HG03354 (cell line): ENCODE results near the gene PRKN.

ENCODE experiments used
- ATAC-seq: cut with Tn5 transposase; IDR thresholded peaks from one replicate; pipeline ENCODE4 v1.9.1; 2021; ENCODE audit warnings: mild to moderate bottlenecking; ENCODE audit not compliant: unreplicated experiment, poor library complexity, severe bottlenecking

The PRKN gene

DNA sequence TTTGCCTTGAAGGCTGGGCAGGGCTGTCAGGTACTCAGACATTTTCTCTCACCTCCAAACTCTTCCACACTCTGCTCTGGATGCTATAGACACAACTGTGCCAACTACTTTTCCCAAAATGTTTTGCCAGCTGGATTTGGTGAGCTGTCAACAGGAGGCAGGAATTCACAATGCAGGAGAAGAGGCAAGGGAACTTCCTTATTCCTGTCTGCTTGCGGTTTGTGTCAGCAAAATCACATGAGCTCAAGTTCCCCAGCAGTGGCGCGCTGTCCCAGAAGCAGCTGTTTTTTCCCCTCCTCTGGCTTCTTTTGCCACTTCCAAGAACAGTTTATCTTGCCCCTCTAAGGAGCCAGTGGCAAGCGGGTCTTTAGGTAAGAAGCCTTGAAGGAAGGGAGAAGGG, 608.2 kb downstream of the PRKN start:
- no peak for ATAC-seq

DNA sequence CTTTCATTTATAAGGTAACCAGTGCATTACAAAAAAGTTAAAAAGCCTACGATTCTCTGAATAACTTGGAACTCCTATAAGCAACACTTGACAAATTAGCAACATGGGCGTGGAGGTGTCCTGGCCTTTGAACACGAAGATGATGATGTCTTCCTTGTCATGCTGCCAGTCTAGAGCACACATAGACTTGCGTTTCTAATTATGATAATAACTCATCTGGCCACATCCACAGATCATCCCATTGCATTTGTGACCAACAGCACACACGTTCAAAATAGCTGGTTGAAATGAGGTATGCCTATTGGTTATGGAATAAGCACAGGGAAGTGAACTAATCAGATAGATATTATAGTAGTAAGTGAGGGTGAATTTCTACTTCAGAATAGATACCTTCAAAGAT, 608.9 kb downstream of the PRKN start:
- ATAC-seq = no peak

DNA sequence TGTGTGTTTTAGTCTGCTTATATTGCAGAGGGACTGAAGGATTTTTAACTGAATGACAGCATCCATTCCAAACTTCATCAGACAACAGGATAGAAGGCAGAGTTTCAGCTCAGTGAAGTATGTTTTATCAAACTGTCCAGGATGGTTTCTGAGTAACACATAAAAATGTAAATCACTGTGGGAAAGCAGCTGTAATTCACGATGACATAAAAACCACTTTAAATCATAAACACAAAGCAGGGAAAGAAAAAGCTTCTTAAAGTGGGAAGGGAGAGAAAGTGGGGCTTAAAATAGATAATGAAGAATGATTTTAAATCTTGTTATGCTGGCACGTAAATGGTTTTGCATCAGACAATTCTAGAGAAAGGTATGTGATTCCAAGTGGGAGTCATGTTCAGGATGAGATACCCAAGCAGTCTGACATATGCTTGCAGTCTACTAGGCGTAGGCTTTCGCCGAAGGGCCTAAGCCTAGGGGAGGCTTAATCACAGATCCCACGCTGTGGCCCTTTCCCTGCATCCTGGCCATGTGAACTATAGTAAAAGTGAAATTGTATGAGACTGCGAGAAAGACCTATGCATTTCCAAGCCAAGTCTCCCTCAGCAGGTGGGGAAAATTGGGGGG, 610.6 kb downstream of the PRKN start:
- ATAC-seq = no peak

DNA sequence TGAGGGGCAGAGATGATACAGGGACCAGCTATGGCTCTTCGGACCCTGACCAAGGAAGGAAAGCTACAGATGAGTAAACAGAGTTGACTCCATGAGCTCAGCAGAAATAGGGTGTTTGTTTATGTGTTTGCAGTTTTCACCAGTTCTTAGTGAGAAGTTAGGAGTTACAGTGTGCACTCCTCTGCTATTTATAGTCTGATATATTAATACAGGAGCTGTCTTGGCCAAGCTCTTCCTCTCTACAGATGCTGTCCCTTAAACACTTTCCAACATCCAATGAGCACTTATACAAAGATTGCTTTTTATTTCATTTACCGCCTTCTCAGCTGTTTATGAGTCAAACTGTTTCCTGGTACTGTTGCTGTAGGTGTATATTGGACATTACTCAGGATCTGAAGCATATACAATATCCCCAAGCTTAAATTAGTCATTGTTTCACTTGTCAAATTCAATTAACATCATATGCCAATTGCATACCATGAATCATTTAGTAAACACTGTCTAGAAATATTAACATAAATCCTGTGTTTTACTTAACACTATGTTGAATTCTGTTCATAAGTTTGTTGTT, 618.0 kb downstream of the PRKN start:
- no peak for ATAC-seq

DNA sequence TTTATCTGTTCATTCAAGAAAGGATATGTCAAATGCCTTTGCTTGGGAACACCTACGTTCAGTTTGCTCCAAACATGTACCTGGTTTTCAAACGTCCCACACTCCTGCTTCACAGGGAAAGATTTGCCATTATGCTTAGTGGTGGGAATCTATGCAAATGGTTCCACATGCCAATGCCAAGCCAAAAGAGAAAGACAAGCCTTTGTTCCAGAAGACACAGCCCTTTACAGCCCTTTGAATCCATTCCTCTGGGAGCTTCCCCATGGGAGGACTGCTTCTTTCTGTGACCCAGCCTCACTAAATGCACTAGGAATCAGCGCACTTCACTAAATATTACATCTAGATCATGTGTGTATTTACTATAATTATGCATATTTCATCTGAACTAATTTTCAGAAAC, 619.5 kb downstream of the PRKN start:
- ATAC-seq = no peak

DNA sequence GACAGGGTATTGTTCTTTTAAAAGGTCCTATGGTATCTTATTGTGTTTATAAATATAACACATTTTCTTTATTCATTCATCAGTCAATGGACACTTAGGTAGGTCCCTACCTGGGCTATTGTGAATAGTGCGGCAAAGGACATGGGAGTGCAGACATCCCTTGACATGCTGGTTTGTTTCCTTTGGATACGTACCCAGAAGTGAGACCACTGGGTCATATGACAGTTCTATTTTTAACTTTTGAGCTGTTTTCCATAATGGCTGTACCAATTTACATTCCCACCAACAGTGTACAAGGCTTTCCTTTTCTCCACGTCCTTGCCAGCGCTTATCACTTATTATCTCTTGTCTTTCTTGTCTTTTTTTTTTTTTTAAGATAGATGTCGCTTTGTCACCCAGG, 627.5 kb downstream of the PRKN start:
- ATAC-seq = no peak

DNA sequence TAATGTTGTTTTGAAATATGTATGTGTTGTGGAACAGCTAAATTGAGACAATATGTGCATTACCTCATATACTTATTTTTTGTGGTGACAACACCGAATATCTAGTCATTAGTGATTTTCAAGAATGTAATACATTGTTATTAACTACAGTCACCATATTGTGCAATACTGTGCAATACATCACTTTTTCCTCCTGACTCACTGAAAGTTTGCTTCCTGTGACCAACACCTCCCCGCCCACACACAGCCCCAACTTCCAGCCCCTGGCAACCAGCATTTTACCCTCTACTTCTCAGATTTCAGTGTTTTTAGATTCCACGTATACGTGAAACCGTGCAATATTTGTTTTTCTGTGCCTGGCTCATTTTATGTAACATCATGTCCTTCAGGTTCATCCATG, 627.9 kb downstream of the PRKN start:
- ATAC-seq = no peak

DNA sequence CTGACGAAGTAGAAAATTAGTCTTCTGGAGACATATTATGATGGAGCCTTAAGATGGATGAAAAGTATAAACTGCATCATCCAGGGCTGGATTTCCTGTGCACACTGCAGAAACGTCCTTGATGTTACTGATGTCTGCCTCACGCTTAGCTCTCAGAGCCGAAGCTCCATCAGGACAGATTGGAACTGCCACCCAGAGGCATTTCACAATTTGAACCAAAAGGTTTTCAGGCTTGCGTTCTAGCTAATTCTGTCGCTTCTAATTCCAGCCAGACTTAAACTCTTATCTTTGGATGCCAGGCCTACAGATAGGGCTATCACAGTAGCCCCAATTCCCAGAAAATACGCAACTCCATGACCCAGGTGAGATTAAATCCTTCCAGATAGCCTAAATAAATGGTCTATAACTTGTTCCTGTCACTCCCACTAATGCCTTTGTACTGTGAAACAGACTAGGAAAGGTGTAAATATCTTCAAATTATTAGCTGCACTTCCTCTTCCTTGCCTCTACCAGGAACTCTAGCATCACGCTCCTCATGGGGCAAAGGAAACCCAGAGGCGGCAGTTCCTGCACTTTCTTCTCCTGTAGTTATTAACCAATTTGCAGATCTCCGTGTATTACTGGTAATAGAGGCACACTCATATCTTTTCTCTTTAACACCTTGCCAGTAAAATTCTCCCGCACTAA, 634.6 kb downstream of the PRKN start:
- no peak for ATAC-seq

DNA sequence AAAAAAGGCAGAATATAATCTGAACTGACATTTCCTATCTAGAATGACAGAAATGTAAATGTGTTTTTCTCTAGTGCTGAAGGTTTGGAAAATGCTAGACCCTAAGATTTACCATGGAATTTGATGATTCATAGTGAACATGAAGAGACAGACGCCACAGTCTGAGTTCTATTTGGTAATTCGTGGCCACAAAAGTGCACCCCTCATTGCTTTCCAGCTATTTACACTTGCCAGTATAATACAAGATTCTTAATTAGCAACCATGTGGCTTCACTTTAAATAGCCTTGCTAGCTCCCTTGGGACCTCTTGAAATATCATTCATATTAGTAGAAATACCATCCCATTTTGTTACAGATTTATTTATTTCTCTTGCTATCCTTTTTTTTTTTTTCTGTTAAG, 636.8 kb downstream of the PRKN start:
- ATAC-seq = no peak

DNA sequence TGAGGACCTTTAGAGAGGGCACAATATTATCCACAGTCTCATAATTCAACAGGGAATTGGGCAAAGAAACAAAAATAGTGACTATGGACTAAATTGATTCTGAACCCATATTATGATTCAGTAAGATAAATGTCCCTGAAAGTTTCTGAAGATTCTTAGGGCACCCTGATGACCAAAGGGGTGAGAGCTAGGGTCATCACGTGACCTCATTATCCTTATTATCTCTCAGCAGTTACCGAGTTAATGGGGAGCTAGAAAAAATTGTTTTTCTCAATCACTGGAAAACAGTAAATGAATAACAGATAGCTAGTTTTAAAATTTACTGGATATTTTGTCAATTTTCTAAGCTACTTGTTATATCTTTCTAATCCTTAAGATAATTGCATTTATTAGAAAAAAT, 639.5 kb downstream of the PRKN start:
- ATAC-seq = no peak

DNA sequence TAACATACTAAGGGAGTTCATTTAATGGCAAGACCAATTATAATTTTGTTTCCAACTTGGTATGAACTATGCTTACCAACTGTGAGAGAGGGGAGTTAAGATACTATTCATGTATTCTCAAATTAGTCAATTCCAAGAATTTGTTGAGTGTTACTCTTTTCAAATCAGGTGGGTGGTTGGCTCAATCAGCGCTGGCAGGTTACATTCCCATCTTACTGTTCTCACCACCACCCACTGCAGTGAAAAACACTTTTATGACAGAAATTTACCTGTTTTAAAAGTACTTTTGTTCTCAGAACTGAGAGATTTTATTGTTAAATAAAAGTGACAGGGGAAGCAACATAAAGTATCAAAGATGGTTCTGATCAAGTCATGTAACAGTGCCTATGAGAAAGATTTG, 642.0 kb downstream of the PRKN start:
- ATAC-seq = no peak

DNA sequence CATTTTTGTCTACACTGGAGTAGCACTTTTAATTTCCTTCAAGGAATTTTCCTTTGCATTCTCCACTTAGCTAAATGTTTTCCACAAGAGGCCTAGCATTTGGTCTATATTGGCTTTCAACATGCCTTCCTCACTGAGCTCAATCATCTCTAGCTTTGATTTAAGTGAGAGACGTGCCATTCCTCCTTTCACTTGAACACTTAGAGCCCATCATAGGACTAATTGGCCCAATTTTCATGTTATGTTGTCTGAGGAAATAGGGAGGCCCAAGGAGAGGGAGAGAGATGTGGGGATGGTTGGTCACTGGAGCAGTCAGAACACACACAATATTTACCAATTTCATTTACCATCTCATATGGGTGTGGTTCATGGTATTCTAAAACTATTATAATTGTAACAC, 645.0 kb downstream of the PRKN start:
- no peak for ATAC-seq

DNA sequence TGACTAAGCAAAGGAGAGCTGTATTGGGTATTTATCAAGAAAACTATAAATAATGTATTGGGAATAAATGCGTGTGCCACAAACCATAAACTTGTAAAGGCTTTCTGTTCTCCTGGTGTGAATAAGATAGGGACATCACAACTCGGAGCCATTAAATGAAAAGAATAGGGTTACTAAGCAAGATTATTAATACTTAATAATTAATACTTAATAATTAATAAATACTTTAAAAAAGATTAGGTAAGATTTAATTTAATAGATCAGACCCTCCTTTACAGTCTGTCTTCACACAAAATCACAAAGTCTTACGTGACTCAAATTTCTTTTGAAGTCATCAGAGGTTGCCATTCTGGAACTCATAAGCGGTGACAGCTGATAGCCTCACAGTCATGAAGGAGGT, 648.9 kb downstream of the PRKN start:
- no peak for ATAC-seq

DNA sequence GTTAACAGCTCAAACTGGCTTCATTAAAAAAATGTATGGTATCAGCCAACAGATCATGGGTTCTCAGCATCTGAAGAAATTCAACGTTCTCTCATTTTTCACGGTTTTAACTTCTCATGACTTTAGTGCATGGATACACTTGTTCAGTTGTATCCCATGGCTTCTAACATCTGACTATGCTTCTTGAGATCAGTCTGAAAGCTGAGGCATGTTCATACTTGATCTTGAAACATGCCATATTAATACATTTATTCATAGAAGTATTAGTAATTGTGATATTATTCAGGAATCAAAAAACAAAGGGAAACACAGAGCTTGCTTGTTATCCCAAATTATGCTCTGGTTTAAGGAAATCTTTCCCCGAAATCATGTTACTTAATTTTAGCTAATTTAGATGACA, 649.4 kb downstream of the PRKN start:
- ATAC-seq = no peak

DNA sequence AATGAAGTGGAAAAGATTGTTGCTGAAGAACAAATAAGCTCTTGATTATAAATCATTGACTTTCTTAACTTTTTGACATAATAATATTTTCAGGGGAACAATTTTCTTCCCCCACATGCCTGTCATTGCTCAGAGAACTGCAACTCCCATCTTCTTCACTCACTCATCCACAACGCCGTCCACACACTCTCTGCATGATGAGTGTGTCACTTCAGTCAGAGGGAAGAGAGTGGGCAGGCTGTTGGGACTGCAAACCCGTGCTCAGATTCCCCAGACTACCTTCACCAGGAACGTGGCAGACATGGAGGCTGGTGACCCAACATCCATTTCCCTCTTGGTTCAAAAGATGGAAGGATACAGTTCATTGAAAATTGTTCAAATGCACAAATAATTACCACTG, 650.8 kb downstream of the PRKN start:
- ATAC-seq = no peak

DNA sequence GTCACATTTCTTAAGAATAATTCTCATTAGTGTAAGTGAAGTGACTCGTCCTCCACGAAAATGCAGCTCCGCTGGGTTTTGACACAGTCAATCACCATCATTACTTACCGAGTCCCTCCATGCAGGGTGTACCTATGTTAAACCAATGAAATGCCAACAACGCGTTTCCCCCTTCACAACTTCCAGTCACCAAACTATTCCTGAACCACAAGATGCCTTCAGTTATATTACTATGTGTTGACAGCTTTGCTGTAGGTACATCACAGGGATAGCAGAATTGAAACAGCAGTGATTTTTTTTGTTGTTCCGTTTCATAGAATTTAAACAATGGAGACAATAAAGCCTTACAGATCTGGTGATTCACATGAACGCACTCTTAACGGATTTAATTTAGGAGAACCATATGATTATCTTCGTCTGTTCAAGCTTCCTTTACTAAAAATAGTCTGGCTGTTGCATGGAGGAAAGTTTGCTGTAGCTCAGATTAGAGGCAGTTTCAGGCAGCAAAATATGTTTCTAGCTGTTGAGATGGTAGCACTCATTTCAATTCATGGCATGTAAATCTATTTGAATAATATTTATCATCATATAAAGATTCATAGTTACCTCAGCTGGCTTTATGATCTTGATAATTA, 652.8 kb downstream of the PRKN start:
- ATAC-seq = no peak

DNA sequence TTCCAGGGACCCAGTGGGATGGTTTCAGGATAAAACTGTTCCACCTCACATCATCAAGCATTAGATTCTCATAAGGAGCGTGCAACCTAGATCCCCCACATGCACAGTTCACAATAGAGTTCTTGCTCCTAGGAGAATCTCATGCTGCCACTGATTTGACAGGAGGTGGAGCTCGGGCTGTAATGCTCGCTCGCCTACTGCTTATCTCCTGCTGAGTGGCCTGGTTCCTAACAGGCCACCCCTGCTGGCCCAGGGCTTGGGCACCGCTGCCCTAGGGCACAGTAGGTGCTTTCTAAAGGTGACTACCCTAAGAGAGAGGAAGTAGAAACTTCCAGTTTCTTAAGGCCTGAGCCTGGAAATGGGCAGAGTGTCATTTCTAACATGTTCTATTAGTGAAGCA, 656.9 kb downstream of the PRKN start:
- no peak for ATAC-seq

DNA sequence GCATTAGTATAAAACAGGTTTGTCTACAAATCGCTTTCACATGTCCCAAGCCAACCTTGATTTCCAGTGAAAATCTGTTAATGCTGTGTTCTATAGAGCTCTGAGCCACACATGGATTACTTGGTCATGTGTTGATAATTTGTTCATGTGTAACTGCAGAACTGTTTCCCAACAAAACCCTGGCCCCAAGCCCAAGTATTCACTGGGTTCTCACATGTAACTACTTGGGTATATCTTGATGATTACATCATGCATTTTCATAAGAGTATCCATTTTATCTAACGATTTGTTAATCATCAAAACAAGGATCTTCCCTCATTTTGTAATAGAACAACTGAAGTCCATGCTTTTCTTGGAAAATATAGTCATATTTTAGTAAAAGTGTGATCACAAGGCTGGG, 657.6 kb downstream of the PRKN start:
- ATAC-seq = no peak

DNA sequence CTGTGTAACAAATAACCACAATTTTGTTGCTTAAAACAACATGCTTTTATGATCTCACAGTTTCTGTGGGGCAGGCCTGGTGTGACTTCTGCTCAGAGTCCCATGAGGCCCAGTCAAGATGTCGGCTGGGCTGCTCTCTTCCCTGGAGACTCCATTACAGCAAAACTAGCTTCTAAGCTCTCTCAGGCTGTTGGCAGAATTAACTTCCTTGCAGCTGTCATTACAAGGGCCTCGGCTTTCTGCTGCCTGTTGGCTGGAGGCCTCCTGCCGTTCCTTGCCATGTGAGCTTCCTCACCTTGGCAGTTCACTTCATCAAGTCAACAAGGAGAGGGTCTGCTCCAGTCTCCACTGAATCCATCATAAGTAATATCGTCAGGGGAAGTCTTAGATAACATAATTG, 659.2 kb downstream of the PRKN start:
- no peak for ATAC-seq

DNA sequence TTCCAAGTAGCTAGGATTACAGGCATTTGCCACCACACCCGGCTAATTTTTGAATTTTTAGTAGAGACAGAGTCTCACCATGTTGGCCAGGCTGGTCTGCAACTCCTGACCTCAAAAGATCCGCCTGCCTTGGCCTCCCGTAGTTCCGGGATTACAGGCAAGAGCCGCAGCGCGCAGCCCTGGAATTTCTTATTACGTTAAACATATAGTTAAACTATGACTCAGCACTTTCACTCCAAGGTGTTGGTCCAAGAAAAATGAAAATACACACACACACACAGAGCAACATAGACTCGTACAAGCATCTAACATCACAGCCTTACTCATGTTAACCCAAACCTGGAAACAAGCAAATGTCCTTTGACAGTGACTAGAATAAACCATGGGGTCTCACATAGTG, 663.9 kb downstream of the PRKN start:
- no peak for ATAC-seq

DNA sequence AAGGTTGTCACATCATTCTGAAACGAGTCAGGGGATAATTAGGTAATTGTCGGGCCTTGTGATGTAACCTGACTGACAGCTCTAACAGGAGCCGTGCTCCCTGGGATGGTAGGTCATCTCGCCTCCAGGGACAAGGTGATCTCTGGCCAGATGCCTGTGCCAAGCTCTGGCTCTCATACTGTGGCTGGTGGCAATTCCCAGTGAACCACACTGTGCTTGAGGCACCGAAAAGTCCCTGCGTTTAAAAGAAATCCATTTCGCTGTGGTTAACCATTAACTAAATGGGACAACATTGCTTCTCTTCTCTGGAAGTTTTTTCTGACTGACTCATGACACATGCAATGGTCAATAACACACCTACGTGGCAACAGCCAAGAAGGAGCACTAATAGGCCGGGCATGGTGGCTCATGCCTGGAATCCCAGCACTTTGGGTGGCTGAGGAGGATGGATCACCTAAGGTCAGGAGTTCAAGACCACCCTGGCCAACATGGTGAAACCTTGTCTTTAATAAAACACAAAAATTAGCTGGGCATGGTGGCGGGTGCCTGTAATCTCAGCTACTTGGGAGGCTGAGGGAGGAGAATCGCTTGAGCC, 669.2 kb downstream of the PRKN start:
- ATAC-seq = no peak
